Choroid plexus epithelial cell (primary cell): ENCODE data around the gene KCTD5.

ENCODE experiments used
- DNase-seq: peaks from one replicate; pipeline ENCODE4 v3.0.0-alpha.2; 2010; ENCODE audit warnings: low read depth
- H3K4me3 ChIP-seq: 2 replicates; pipeline ENCODE4 v1.5.1; 2011; ENCODE audit warnings: low read depth, mild to moderate bottlenecking, control low read depth, low read length, moderate library complexity
- CTCF ChIP-seq: conservative IDR thresholded peaks from 2 replicates; pipeline ENCODE4 v1.5.1; 2011; ENCODE audit warnings: low read depth, mild to moderate bottlenecking, control low read depth, inconsistent platforms, low read length, moderate library complexity

Gene KCTD5

GRCh38 chr16:2708290-2708639 lies 25.9 kb downstream of the KCTD5 start:
- TF ChIP-seq CTCF = no peak
- no peak overlapping the region for H3K4me3 ChIP-seq
- DNase-seq = no peak

- no peak for DNase-seq
- no peak for TF ChIP-seq CTCF
- no peak overlapping the region for H3K4me3 ChIP-seq
Observed at GRCh38 chr16:2708955-2709587, 26.7 kb downstream of the KCTD5 start.

GRCh38 chr16:2709588-2709984 lies 27.3 kb downstream of the KCTD5 start:
- no peak overlapping the region for H3K4me3 ChIP-seq
- no peak for DNase-seq
- TF ChIP-seq CTCF = no peak

GRCh38 chr16:2710021-2710710 lies 27.8 kb downstream of the KCTD5 start:
- DNase-seq = no peak
- no peak for TF ChIP-seq CTCF
- no peak overlapping the region for H3K4me3 ChIP-seq

GRCh38 chr16:2710711-2711231 lies 28.4 kb downstream of the KCTD5 start:
- no peak for TF ChIP-seq CTCF
- DNase-seq = no peak
- H3K4me3 ChIP-seq = no peak overlapping the region

GRCh38 chr16:2711370-2712062 lies 29.2 kb downstream of the KCTD5 start:
- DNase-seq = no peak
- TF ChIP-seq CTCF = no peak
- no peak overlapping the region for H3K4me3 ChIP-seq

- H3K4me3 ChIP-seq = no peak overlapping the region
- no peak for TF ChIP-seq CTCF
- DNase-seq = no peak
Observed at GRCh38 chr16:2712063-2712441, 29.7 kb downstream of the KCTD5 start.
